Mesenchymal stem cell (in vitro differentiated cells and primary cell): ENCODE data around the gene MAP4K2.
A peak's percentile ranks its signal among the peaks of the same experiment; 100 is the strongest.

ENCODE experiments used
- DNase-seq: peaks from one replicate; pipeline ENCODE4 v3.0.0-alpha.2; 2013
- H2AFZ ChIP-seq: one replicate; pipeline ENCODE4 v1.6.1; 2013; ENCODE audit warnings: low read depth, mild to moderate bottlenecking, control low read depth, inconsistent platforms, low read length, moderate library complexity
- H2AK5ac ChIP-seq: 2 replicates; pipeline ENCODE4 v1.6.1; 2013; ENCODE audit warnings: low read length, moderate library complexity, mild to moderate bottlenecking, inconsistent platforms; ENCODE audit not compliant: severe bottlenecking
- H2BK120ac ChIP-seq: one replicate; pipeline ENCODE4 v1.6.1; 2013; ENCODE audit warnings: low read depth, mild to moderate bottlenecking, inconsistent platforms, low read length, moderate library complexity
- H2BK12ac ChIP-seq, 2 experiments: one replicate each; pipeline ENCODE4 v1.6.1; 2013; ENCODE audit warnings: inconsistent platforms in 2 of 2, low read length in 2 of 2, mild to moderate bottlenecking in 2 of 2, moderate library complexity in 2 of 2, control low read depth in 1 of 2
- H2BK15ac ChIP-seq: one replicate; pipeline ENCODE4 v1.6.1; 2013; ENCODE audit warnings: mild to moderate bottlenecking, low read depth, inconsistent platforms; ENCODE audit not compliant: poor library complexity, severe bottlenecking
- H2BK5ac ChIP-seq: 2 replicates; pipeline ENCODE4 v1.6.1; 2013; ENCODE audit warnings: low read depth, mild to moderate bottlenecking, low read length, control low read depth, inconsistent platforms; ENCODE audit not compliant: poor library complexity, severe bottlenecking
- H3K14ac ChIP-seq, 2 experiments: one replicate each; pipeline ENCODE4 v1.6.1; 2013; ENCODE audit warnings: inconsistent platforms in 2 of 2, low read length in 2 of 2, control low read depth in 1 of 2, mild to moderate bottlenecking in 1 of 2, moderate library complexity in 1 of 2
- H3K18ac ChIP-seq, 2 experiments: one replicate each; pipeline ENCODE4 v1.6.1; 2013; ENCODE audit warnings: inconsistent platforms in 2 of 2, low read length in 2 of 2, control low read depth in 1 of 2, low read depth in 1 of 2, mild to moderate bottlenecking in 1 of 2
- H3K23ac ChIP-seq, 2 experiments: one replicate each; pipeline ENCODE4 v1.6.1; 2013; ENCODE audit warnings: inconsistent platforms in 2 of 2, low read length in 2 of 2, mild to moderate bottlenecking in 2 of 2, moderate library complexity in 2 of 2, control low read depth in 1 of 2
- H3K27ac ChIP-seq: 2 replicates; pipeline ENCODE4 v1.5.1; 2013; ENCODE audit warnings: mild to moderate bottlenecking, moderate library complexity, low read length, control low read depth, inconsistent platforms; ENCODE audit not compliant: poor library complexity, severe bottlenecking
- H3K27me3 ChIP-seq, 2 experiments: 2 replicates each; pipeline versions ENCODE4 v1.6.1 to v1.7.0; 2013; ENCODE audit warnings: low read length in 2 of 2, mild to moderate bottlenecking in 2 of 2, moderate library complexity in 2 of 2, control low read depth in 1 of 2, inconsistent platforms in 1 of 2; ENCODE audit not compliant: control insufficient read depth in 1 of 2, insufficient read depth in 1 of 2
- H3K36me3 ChIP-seq, 2 experiments: 2 replicates each; pipeline versions ENCODE4 v1.6.1 to v1.7.0; 2013; ENCODE audit warnings: low read length in 2 of 2, control low read depth in 1 of 2, inconsistent platforms in 1 of 2, low read depth in 1 of 2, mild to moderate bottlenecking in 1 of 2; ENCODE audit not compliant: insufficient read depth in 2 of 2, control insufficient read depth in 1 of 2
- H3K4ac ChIP-seq, 2 experiments: one replicate each; pipeline ENCODE4 v1.6.1; 2013; ENCODE audit warnings: inconsistent platforms in 2 of 2, low read length in 2 of 2, mild to moderate bottlenecking in 2 of 2, moderate library complexity in 2 of 2, control low read depth in 1 of 2, low read depth in 1 of 2
- H3K4me1 ChIP-seq: 2 replicates; pipeline ENCODE4 v1.6.1; 2013; ENCODE audit warnings: low read depth, low read length, control low read depth; ENCODE audit not compliant: control insufficient read depth, insufficient read depth
- H3K4me2 ChIP-seq: 2 replicates; pipeline ENCODE4 v1.6.1; 2013; ENCODE audit warnings: low read length, mild to moderate bottlenecking, inconsistent platforms; ENCODE audit not compliant: poor library complexity, severe bottlenecking
- H3K4me3 ChIP-seq, 2 experiments: 2 replicates each; pipeline versions ENCODE4 v1.5.1 to v1.7.0; 2013; ENCODE audit warnings: low read length in 2 of 2, mild to moderate bottlenecking in 2 of 2, control low read depth in 1 of 2, low read depth in 1 of 2; ENCODE audit not compliant: insufficient read depth in 1 of 2
- H3K79me1 ChIP-seq: replicated peaks from 2 replicates; pipeline ENCODE4 v1.6.1; 2013; ENCODE audit warnings: mild to moderate bottlenecking, control low read depth, low read length, inconsistent platforms; ENCODE audit not compliant: poor library complexity, severe bottlenecking
- H3K9ac ChIP-seq: 2 replicates; pipeline ENCODE4 v1.7.0; 2013; ENCODE audit warnings: mild to moderate bottlenecking, low read length, moderate library complexity
- H3K9me3 ChIP-seq: 2 replicates; pipeline ENCODE4 v1.7.0; 2013; ENCODE audit warnings: mild to moderate bottlenecking, low read length; ENCODE audit not compliant: control insufficient read depth
- H4K8ac ChIP-seq: one replicate; pipeline ENCODE4 v1.6.1; 2013; ENCODE audit warnings: inconsistent platforms, mild to moderate bottlenecking, low read length, moderate library complexity
- H4K91ac ChIP-seq: one replicate; pipeline ENCODE4 v1.6.1; 2013; ENCODE audit warnings: mild to moderate bottlenecking, low read length, inconsistent platforms
- WGBS: methylation state at CpG from one replicate; pipeline ENCODE4 v1.1.7; 2013; ENCODE audit warnings: mixed read lengths; 5-methylcytosine and 5-hydroxymethylcytosine counted together

The MAP4K2 gene

DNA sequence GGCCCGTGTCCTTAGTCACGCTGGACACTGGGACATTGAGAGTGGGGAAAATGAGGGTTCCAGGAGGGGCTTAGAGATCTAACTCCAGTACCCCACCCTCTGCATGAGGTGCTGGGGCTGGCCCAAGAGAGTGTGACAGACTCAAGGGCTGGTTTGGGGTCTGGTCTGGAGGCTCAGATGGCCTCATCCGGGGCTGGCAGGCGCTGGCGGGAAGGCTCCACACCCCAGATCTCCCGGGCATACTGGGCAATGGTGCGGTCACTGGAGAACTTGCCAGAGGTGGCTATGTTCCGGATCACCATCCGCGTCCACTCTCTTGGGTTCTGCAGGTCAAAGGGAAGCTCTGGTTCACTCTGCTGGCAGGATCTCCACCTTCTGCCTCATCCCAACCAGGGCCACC is 56.5 kb downstream of the MAP4K2 start:
- Histone ChIP-seq H4K91ac (peak overlapping the region; percentile 7), H2BK12ac (no peak overlapping the region), H2BK120ac (no peak overlapping the region), H3K4me1 (peaks cover 43% of the 10 kb centered on the region), H3K9me3 (no peaks in the 10 kb centered on the region), H3K14ac (no peak overlapping the region), H3K4me3 (no peak overlapping the region), H3K79me1 (no peaks in the 10 kb centered on the region), H3K9ac (no peak overlapping the region), H2AFZ (no peak overlapping the region), H3K18ac (no peak overlapping the region), H3K4ac (no peak overlapping the region), H3K36me3 (peaks cover 0 to 3% of the 10 kb centered on the region in 2 experiments), H2BK5ac (no peak overlapping the region), H2BK15ac (no peak overlapping the region), H2AK5ac (no peak overlapping the region), H3K27me3 (peaks cover 42% of the 10 kb centered on the region in 2 experiments), H3K4me2 (no peak overlapping the region), H3K23ac (no peak overlapping the region), H4K8ac (no peak overlapping the region), H3K27ac (no peak overlapping the region)
- no peak for DNase-seq
- 88% methylated on average over 8 of the region's 10 CpGs for WGBS

DNA sequence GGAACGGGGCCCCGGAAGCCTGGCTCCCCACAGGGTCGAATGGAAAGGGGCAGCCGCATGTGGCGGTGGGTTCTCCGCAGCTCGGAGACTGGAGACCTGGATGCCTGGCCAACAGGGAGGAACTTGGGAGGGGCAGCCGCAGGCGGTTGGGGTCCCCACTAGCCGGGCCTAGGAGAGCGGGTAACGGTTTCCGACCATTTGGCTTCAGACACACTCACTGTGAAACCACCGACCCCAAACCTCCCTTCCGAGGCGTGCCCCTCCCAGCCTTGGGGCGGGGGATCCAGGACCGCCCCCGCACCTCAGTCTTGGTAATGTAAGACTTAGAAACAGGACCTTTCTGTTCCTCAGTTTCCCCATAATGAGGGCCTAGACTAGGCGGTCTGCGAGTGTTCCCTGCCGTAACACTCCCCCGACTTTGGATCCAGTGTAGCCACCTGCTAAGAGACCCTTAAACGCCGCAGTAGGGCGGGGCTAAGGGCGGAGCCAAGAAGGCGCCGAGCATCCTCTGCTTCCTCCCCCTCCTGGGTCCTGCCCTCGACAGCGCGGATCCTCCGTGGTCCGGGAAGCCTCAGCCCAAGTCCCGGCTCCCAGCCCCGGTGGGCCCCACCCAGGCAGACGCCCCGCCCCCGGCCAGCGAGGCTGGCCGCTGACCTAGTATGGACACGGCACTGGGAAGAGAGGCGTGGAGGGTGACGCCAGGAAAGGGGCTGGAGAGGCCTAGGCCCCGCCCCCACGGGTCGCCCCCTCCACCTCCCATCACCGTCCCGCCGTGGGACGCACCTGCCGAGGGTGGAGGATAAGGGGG is 57.3 kb downstream of the MAP4K2 start:
- Histone ChIP-seq H3K9me3 (no peaks in the 10 kb centered on the region), H3K4me3 (peak overlapping the region in 1 of 2 experiments; percentile 37), H3K9ac (no peak overlapping the region), H3K27me3 (peaks cover 49 to 50% of the 10 kb centered on the region in 2 experiments), H3K27ac (no peak overlapping the region), H3K36me3 (peaks cover 0 to 3% of the 10 kb centered on the region in 2 experiments), H2BK5ac (no peak overlapping the region), H3K79me1 (no peaks in the 10 kb centered on the region), H3K4me2 (peak overlapping the region; percentile 77), H3K18ac (peak overlapping the region in 1 of 2 experiments; percentile 28), H2AFZ (no peak overlapping the region), H2BK120ac (no peak overlapping the region), H3K4ac (no peak overlapping the region), H2AK5ac (no peak overlapping the region), H4K8ac (peak overlapping the region; percentile 53), H3K14ac (peak overlapping the region in 1 of 2 experiments; percentile 36), H3K23ac (peak overlapping the region in 1 of 2 experiments; percentile 48), H4K91ac (no peak overlapping the region), H2BK12ac (peak overlapping the region in 1 of 2 experiments; percentile 33), H2BK15ac (peak overlapping the region; percentile 93), H3K4me1 (peaks cover 43% of the 10 kb centered on the region)
- WGBS, result 3% methylated on average over 40 of the region's 52 CpGs
- DNase-seq, result peak; percentile 61

GRCh38 chr11:64745189-64745520 is 57.9 kb downstream of the MAP4K2 start:
- peak overlapping the region in 1 of 2 experiments; percentile 48 for H3K23ac ChIP-seq
- peak overlapping the region; percentile 77 for H3K4me2 ChIP-seq
- peak overlapping the region in 1 of 2 experiments; percentile 39 for H3K4me3 ChIP-seq
- no peak overlapping the region for H3K9ac ChIP-seq
- H3K27me3 ChIP-seq, result peaks cover 55% of the 10 kb centered on the region in 2 experiments
- H3K18ac ChIP-seq, result peak overlapping the region in 1 of 2 experiments; percentile 28
- H2BK120ac ChIP-seq, result no peak overlapping the region
- H3K27ac ChIP-seq, result no peak overlapping the region
- no peak overlapping the region for H2AFZ ChIP-seq
- no peak overlapping the region for H2BK5ac ChIP-seq
- no peaks in the 10 kb centered on the region for H3K79me1 ChIP-seq
- peak overlapping the region; percentile 93 for H2BK15ac ChIP-seq
- no peaks in the 10 kb centered on the region for H3K9me3 ChIP-seq
- H3K4ac ChIP-seq, result no peak overlapping the region
- DNase-seq, result no peak
- peak overlapping the region; percentile 53 for H4K8ac ChIP-seq
- H3K14ac ChIP-seq, result no peak overlapping the region
- 5% methylated on average over 20 of the region's 20 CpGs for WGBS
- peaks cover 0 to under 1% of the 10 kb centered on the region in 2 experiments for H3K36me3 ChIP-seq
- H2AK5ac ChIP-seq, result no peak overlapping the region
- H3K4me1 ChIP-seq, result peaks cover 43% of the 10 kb centered on the region
- peak overlapping the region in 1 of 2 experiments; percentile 33 for H2BK12ac ChIP-seq
- no peak overlapping the region for H4K91ac ChIP-seq

- Histone ChIP-seq H3K9me3 (no peaks in the 10 kb centered on the region), H2BK12ac (no peak overlapping the region), H2AFZ (no peak overlapping the region), H3K4ac (no peak overlapping the region), H2BK15ac (peak overlapping the region; percentile 67), H2BK5ac (no peak overlapping the region), H2AK5ac (no peak overlapping the region), H3K23ac (no peak overlapping the region), H3K27me3 (peaks cover 60% of the 10 kb centered on the region in 2 experiments), H3K4me3 (peak overlapping the region in 1 of 2 experiments; percentile 39), H3K4me2 (peak overlapping the region; percentile 77), H3K79me1 (no peaks in the 10 kb centered on the region), H3K9ac (no peak overlapping the region), H3K18ac (no peak overlapping the region), H2BK120ac (peak overlapping the region; percentile 55), H3K36me3 (no peaks in the 10 kb centered on the region), H3K4me1 (peaks cover 43% of the 10 kb centered on the region), H3K27ac (no peak overlapping the region), H4K8ac (no peak overlapping the region), H3K14ac (no peak overlapping the region), H4K91ac (no peak overlapping the region)
- DNase-seq, result no peak
- 3% methylated on average over 31 of the region's 89 CpGs for WGBS
These were observed 58.3 kb downstream of the MAP4K2 start for GRCh38 chr11:64744544-64745188.
